Cerebellar cortex (tissue), 1 donor: ENCODE measurements around the gene TMEM37.
A peak's percentile ranks its signal among the peaks of the same experiment; 100 is the strongest.

ENCODE experiments used
- DNase-seq: peaks from one replicate; pipeline ENCODE4 v3.0.0-alpha.2; 2015; ENCODE audit warnings: low spot score

TMEM37 gene

GRCh38 chr2:119455066-119455718 is 23.5 kb downstream of the TMEM37 start:
- no peak for DNase-seq

GRCh38 chr2:119460076-119460475 is 28.4 kb downstream of the TMEM37 start:
- DNase-seq, result no peak

GRCh38 chr2:119461811-119462210 is 30.2 kb downstream of the TMEM37 start:
- DNase-seq, result no peak

- no peak for DNase-seq
These were observed 30.9 kb downstream of the TMEM37 start for GRCh38 chr2:119462574-119462973.

GRCh38 chr2:119463136-119463535 is 31.5 kb downstream of the TMEM37 start:
- no peak for DNase-seq

- no peak for DNase-seq
These were observed 32.3 kb downstream of the TMEM37 start for GRCh38 chr2:119463990-119464389.

- DNase-seq, result no peak
These were observed 33.3 kb downstream of the TMEM37 start for GRCh38 chr2:119464981-119465380.

- DNase-seq, result no peak
These were observed 34.0 kb downstream of the TMEM37 start for GRCh38 chr2:119465687-119466086.

- no peak for DNase-seq
These were observed 34.7 kb downstream of the TMEM37 start for GRCh38 chr2:119466373-119466772.

- DNase-seq, result no peak
These were observed 36.7 kb downstream of the TMEM37 start for GRCh38 chr2:119468154-119468955.

GRCh38 chr2:119469131-119469530 is 37.5 kb downstream of the TMEM37 start:
- DNase-seq, result no peak

GRCh38 chr2:119469661-119470297 is 38.1 kb downstream of the TMEM37 start:
- no peak for DNase-seq

- no peak for DNase-seq
These were observed 41.1 kb downstream of the TMEM37 start for GRCh38 chr2:119472749-119473148.

- DNase-seq, result no peak
These were observed 42.1 kb downstream of the TMEM37 start for GRCh38 chr2:119473621-119474370.

GRCh38 chr2:119474371-119475224 is 42.9 kb downstream of the TMEM37 start:
- DNase-seq, result no peak

- DNase-seq, result peak; percentile 7
These were observed 43.7 kb downstream of the TMEM37 start for GRCh38 chr2:119475225-119475856.

GRCh38 chr2:119475857-119476244 is 44.2 kb downstream of the TMEM37 start:
- no peak for DNase-seq

GRCh38 chr2:119476301-119477112 is 44.9 kb downstream of the TMEM37 start:
- peak; percentile 56 for DNase-seq

- no peak for DNase-seq
These were observed 45.5 kb downstream of the TMEM37 start for GRCh38 chr2:119477113-119477505.
